HCT116 (cell line): Measurements from ENCODE around the gene PDE7B. TPM values are rescaled to one million over a fixed set of nuclear protein-coding genes. Genes with fewer than 3 reads are reported as not detected.

Source experiments
- ATAC-seq: fragments of 200-7000 bp; cut with Tn5 transposase; 2 replicates; pipeline ENCODE4 v1.9.1; 2020; ENCODE audit warnings: mild to moderate bottlenecking, moderate library complexity
- BruUV-seq: library from RNA; stranded (reverse); fragments of 400-500 nt; replicated peaks from 2 replicates; lab custom pipeline; 2021; lab: Mats Ljungman, UMichigan
- CTCF ChIA-PET: fragments of 300-600 bp; sonication (Branson Sonifier 250); formaldehyde crosslinking; loops from one replicate; lab custom pipeline; 2021; ENCODE audit warnings: antibody characterized with exemption; lab: Charles Lee
- POLR2A ChIA-PET: fragments of 300-600, 350-600 bp; sonication (Branson Sonifier 250); formaldehyde crosslinking; loops from one replicate; lab custom pipeline; 2021; ENCODE audit warnings: antibody characterized with exemption; lab: Charles Lee
- RAD21 ChIA-PET, 2 experiments: fragments of 300-600 bp; sonication (Branson Sonifier 250); formaldehyde crosslinking; loops; one replicate each; lab custom pipeline; 2023; ENCODE audit warnings: low total read pairs in 2 of 2; ENCODE audit not compliant: uncharacterized antibody in 2 of 2, unreplicated experiment in 2 of 2, low non-redundant PET in 1 of 2; lab: Charles Lee
- DNase-seq: peaks from one replicate; pipeline ENCODE4 v3.0.0-alpha.2; 2010; ENCODE audit warnings: low read depth, low spot score
- H2AFZ ChIP-seq: fragments of 200-600 bp; shearing (Covaris generic), sonication (generic); 2 replicates; pipeline ENCODE4 v1.6.1; 2017; ENCODE audit warnings: low read depth, mixed run types, mixed read lengths, antibody characterized with exemption, low read length; ENCODE audit not compliant: poor library complexity, severe bottlenecking
- H3K27ac ChIP-seq: 2 replicates; pipeline ENCODE4 v1.5.1; 2012; ENCODE audit warnings: low read depth, low read length
- H3K27me3 ChIP-seq: fragments of 200-600 bp; sonication (generic); 2 replicates; pipeline ENCODE4 v1.6.1; 2016; ENCODE audit warnings: mixed run types, low read length, mixed read lengths; ENCODE audit not compliant: insufficient read depth
- H3K36me3 ChIP-seq, 2 experiments: fragments of 200-500 bp in 1 of 2; fragments of 200-600 bp in 1 of 2; sonication (Bioruptor generic) in 1 of 2; sonication (generic) in 1 of 2; 2 replicates each; pipeline versions ENCODE4 v1.5.1 to v1.6.1; 2014 to 2016; ENCODE audit warnings: low read length in 2 of 2, inconsistent platforms in 1 of 2, mixed read lengths in 1 of 2, mixed run types in 1 of 2; ENCODE audit not compliant: insufficient read depth in 2 of 2, control insufficient read depth in 1 of 2
- H3K4me1 ChIP-seq, 2 experiments: fragments of 200-600 bp in 1 of 2; sonication (generic) in 1 of 2; 2 replicates each; pipeline versions ENCODE4 v1.5.1 to v1.6.1; 2012 to 2017; ENCODE audit warnings: low read length in 2 of 2, inconsistent platforms in 1 of 2, mild to moderate bottlenecking in 1 of 2, mixed read lengths in 1 of 2, mixed run types in 1 of 2, moderate library complexity in 1 of 2; ENCODE audit not compliant: insufficient read depth in 2 of 2, control insufficient read depth in 1 of 2
- H3K4me2 ChIP-seq: fragments of 200-600 bp; sonication (generic); 2 replicates; pipeline ENCODE4 v1.6.1; 2017; ENCODE audit warnings: mixed run types, low read length, mixed read lengths
- H3K4me3 ChIP-seq, 2 experiments: fragments of 200-600 bp in 1 of 2; sonication (generic) in 1 of 2; replicated peaks in 1 of 2; 2 replicates each; pipeline ENCODE4 v1.5.1; 2011 to 2016; ENCODE audit warnings: low read length in 2 of 2, control low read depth in 1 of 2, low read depth in 1 of 2, mild to moderate bottlenecking in 1 of 2, mixed read lengths in 1 of 2, mixed run types in 1 of 2
- H3K79me2 ChIP-seq: fragments of 200-600 bp; sonication (generic); 2 replicates; pipeline ENCODE4 v1.6.1; 2017; ENCODE audit warnings: mild to moderate bottlenecking, mixed run types, low read length, moderate library complexity, mixed read lengths; ENCODE audit not compliant: insufficient read depth
- H3K9ac ChIP-seq: fragments of 200-600 bp; sonication (generic); 2 replicates; pipeline ENCODE4 v1.6.1; 2016; ENCODE audit warnings: low read length, mixed read lengths
- H3K9me2 ChIP-seq: fragments of 200-600 bp; sonication (generic), shearing (Covaris generic); 2 replicates; pipeline ENCODE4 v1.6.1; 2017; ENCODE audit warnings: mixed run types, mild to moderate bottlenecking, moderate library complexity; ENCODE audit not compliant: insufficient read depth
- H3K9me3 ChIP-seq, 2 experiments: fragments of 200-500 bp in 1 of 2; fragments of 200-600 bp in 1 of 2; sonication (Bioruptor generic) in 1 of 2; sonication (generic) in 1 of 2; 2 replicates each; pipeline ENCODE4 v1.6.1; 2014 to 2017; ENCODE audit warnings: low read length in 2 of 2, mixed read lengths in 2 of 2, inconsistent platforms in 1 of 2, low read depth in 1 of 2, mild to moderate bottlenecking in 1 of 2, mixed run types in 1 of 2, moderate library complexity in 1 of 2; ENCODE audit not compliant: control insufficient read depth in 1 of 2, insufficient read depth in 1 of 2
- H4K20me1 ChIP-seq: fragments of 200-600 bp; sonication (generic), shearing (Covaris generic); 2 replicates; pipeline ENCODE4 v1.6.1; 2017; ENCODE audit warnings: mixed run types, mild to moderate bottlenecking, moderate library complexity; ENCODE audit not compliant: insufficient read depth
- CBX3 ChIP-seq: IDR thresholded peaks from 2 replicates; pipeline ENCODE4 v1.6.1; 2012; ENCODE audit warnings: low read depth
- CEBPB ChIP-seq: IDR thresholded peaks from 2 replicates; pipeline ENCODE4 v1.6.1; 2012; ENCODE audit warnings: low read depth
- CTCF ChIP-seq, 3 experiments: fragments of 200-600 bp in 1 of 3; sonication (generic) in 1 of 3; IDR thresholded peaks in 2 of 3; conservative IDR thresholded peaks in 1 of 3; 2 replicates each; pipeline ENCODE4 v1.5.1; 2012 to 2017; ENCODE audit warnings: low read depth in 2 of 3, low read length in 2 of 3, antibody characterized with exemption in 1 of 3, borderline replicate concordance in 1 of 3, control low read depth in 1 of 3, mild to moderate bottlenecking in 1 of 3, mixed read lengths in 1 of 3, mixed run types in 1 of 3, moderate library complexity in 1 of 3; ENCODE audit not compliant: insufficient read depth in 1 of 3
- EGR1 ChIP-seq: IDR thresholded peaks from 2 replicates; pipeline ENCODE4 v1.6.1; 2012; ENCODE audit warnings: low read depth
- ELF1 ChIP-seq: IDR thresholded peaks from 2 replicates; pipeline ENCODE4 v1.6.1; 2012; ENCODE audit warnings: low read depth, borderline replicate concordance
- EZH2phosphoT487 ChIP-seq: fragments of 200-600 bp; IDR thresholded peaks from 2 replicates; pipeline ENCODE4 v1.6.1; 2018; ENCODE audit warnings: antibody characterized with exemption, borderline replicate concordance
- FOSL1 ChIP-seq: IDR thresholded peaks from 2 replicates; pipeline ENCODE4 v1.6.1; 2012; ENCODE audit warnings: low read depth
- JUND ChIP-seq: IDR thresholded peaks from 2 replicates; pipeline ENCODE4 v1.6.1; 2012
- POLR2A ChIP-seq: IDR thresholded peaks from 2 replicates; pipeline ENCODE4 v1.7.0; 2011; ENCODE audit warnings: borderline replicate concordance; ENCODE audit not compliant: insufficient read depth, insufficient read length; ENCODE audit errors: extremely low read depth
- SIN3A ChIP-seq: IDR thresholded peaks from 2 replicates; pipeline ENCODE4 v1.6.1; 2012; ENCODE audit warnings: low read depth
- SP1 ChIP-seq: IDR thresholded peaks from 2 replicates; pipeline ENCODE4 v1.6.1; 2012; ENCODE audit warnings: low read depth
- TCF7L2 ChIP-seq: IDR thresholded peaks from 2 replicates; pipeline ENCODE4 v1.7.0; 2011; ENCODE audit warnings: borderline replicate concordance, inconsistent platforms; ENCODE audit not compliant: insufficient read depth, insufficient read length; ENCODE audit errors: extremely low read depth
- YY1 ChIP-seq: IDR thresholded peaks from 2 replicates; pipeline ENCODE4 v1.6.1; 2011; ENCODE audit warnings: low read length, low read depth, moderate library complexity, mild to moderate bottlenecking; ENCODE audit not compliant: insufficient replicate concordance; ENCODE audit errors: extremely low read depth
- ZBTB33 ChIP-seq: IDR thresholded peaks from 2 replicates; pipeline ENCODE4 v1.6.1; 2011; ENCODE audit warnings: mild to moderate bottlenecking, low read length, moderate library complexity; ENCODE audit not compliant: insufficient replicate concordance; ENCODE audit errors: extremely low read depth
- ZFX ChIP-seq: fragments of 450-650 bp; IDR thresholded peaks from 2 replicates; pipeline ENCODE4 v1.6.1; 2017
- ZNF274 ChIP-seq: fragments of 200-500 bp; sonication (Bioruptor generic); IDR thresholded peaks from 2 replicates; pipeline ENCODE4 v1.6.1; 2014; ENCODE audit warnings: mild to moderate bottlenecking, low read depth, low read length, inconsistent platforms
- intact Hi-C: fragments of 100-400 bp; cut with micrococcal nuclease; formaldehyde crosslinking; loops from 2 replicates; pipeline ENCODE4 v1.10.0; 2022
- total RNA-seq: library from RNA; stranded (reverse); gene quantifications from one replicate; pipeline ENCODE4 v1.2.1, GENCODE V29; 2021; ENCODE audit not compliant: unreplicated experiment

The PDE7B gene
- total RNA-seq, 1 experiment from 2014 or later = 0.61 TPM

GRCh38 chr6:135946674-135947073, 95.2 kb downstream of the PDE7B start:
- Histone ChIP-seq H3K9me2 (no peaks in the 10 kb centered on the region), H3K4me2 (no peak overlapping the region), H3K27me3 (no peaks in the 10 kb centered on the region), H3K9ac (no peak overlapping the region), H3K79me2 (no peaks in the 10 kb centered on the region), H3K36me3 (no peaks in the 10 kb centered on the region), H4K20me1 (no peaks in the 10 kb centered on the region), H3K4me1 (no peaks in the 10 kb centered on the region), H3K4me3 (no peak overlapping the region), H2AFZ (no peak overlapping the region), H3K27ac (no peak overlapping the region), H3K9me3 (no peaks in the 10 kb centered on the region)
- no peak for ATAC-seq
- intact Hi-C loops = no loop called here
- TF ChIP-seq FOSL1 (no peak), CEBPB (no peak), EZH2phosphoT487 (no peak), ZNF274 (no peak), POLR2A (no peak), TCF7L2 (no peak), CTCF (IDR thresholded peaks at IDR 0.05 in 2 of 3, conservative IDR thresholded peaks at IDR 0.05 in 1 of 3; ENCODE audit: borderline replicate concordance in 1 of 3, insufficient read depth in 1 of 3, low read depth in 2 of 3, low read length in 2 of 3) (no peak), SP1 (no peak), ZFX (no peak), JUND (no peak)
- POLR2A ChIA-PET = no interaction called here
- CTCF ChIA-PET = no interaction called here
- RAD21 ChIA-PET = no interaction called here
- BruUV-seq = no TSS peak
- no peak for DNase-seq

- H3K4me1 ChIP-seq = no peaks in the 10 kb centered on the region
- H3K9ac ChIP-seq = no peak overlapping the region
- no peaks in the 10 kb centered on the region for H4K20me1 ChIP-seq
- H3K79me2 ChIP-seq = no peaks in the 10 kb centered on the region
- no TSS peak for BruUV-seq
- DNase-seq (no peak), ATAC-seq (no peak)
- no peak overlapping the region for H3K4me3 ChIP-seq
- CTCF ChIA-PET = no interaction called here
- RAD21 ChIA-PET = no interaction called here
- H3K27me3 ChIP-seq = no peaks in the 10 kb centered on the region
- H3K36me3 ChIP-seq = no peaks in the 10 kb centered on the region
- no peak overlapping the region for H2AFZ ChIP-seq
- H3K9me2 ChIP-seq = no peaks in the 10 kb centered on the region
- intact Hi-C loops = no loop called here
- no peak overlapping the region for H3K27ac ChIP-seq
- no peaks in the 10 kb centered on the region for H3K9me3 ChIP-seq
- H3K4me2 ChIP-seq = no peak overlapping the region
- POLR2A ChIA-PET = no interaction called here
- no peak for TF ChIP-seq ELF1
- no peak for TF ChIP-seq CBX3
- no peak for TF ChIP-seq SIN3A
- TF ChIP-seq JUND = no peak
- TF ChIP-seq YY1 = no peak
- TF ChIP-seq CEBPB = no peak
- no peak for TF ChIP-seq ZBTB33
- TF ChIP-seq EGR1 = no peak
Observed at GRCh38 chr6:135950669-135951068, 99.2 kb downstream of the PDE7B start.
